Measurements from ENCODE around the gene AIP.

The AIP gene

DNA sequence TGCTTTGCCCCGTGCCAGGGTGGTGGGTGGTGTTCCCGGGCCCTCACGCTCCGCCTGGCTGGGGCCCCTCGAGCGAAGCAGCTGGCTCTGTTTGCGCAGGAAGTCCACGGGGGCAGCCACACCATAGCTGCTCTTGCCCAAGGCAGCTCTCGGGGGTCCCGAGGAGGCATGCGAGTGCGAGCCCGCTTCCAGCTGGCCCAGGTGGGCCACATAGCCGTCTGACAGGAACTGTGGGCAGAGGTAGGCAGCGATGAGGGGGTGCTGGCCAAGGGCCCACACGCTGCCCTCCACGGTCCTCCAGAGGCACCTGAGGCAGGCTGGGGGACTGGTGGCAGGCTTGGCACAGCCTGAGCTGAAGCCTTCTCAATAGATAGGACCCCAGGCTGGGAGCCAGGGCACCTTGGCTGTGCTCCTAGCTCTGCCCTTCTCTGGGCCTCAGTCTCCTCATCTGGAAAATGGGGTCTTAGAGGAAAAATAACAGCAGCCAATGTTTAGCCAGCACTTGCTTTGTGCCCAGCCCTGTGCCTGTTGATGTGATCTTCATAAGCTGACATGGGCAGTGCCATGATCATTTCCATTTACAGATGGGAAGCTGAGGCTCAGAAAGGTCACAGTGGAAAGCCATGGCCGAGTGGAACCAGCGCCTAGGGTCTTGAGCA lies 9.4 kb downstream of the AIP start:
- peaks cover 69% of the 10 kb centered on the region for H3K36me3 ChIP-seq (replicated peaks; ENCODE audit: low read depth, low read length)

DNA sequence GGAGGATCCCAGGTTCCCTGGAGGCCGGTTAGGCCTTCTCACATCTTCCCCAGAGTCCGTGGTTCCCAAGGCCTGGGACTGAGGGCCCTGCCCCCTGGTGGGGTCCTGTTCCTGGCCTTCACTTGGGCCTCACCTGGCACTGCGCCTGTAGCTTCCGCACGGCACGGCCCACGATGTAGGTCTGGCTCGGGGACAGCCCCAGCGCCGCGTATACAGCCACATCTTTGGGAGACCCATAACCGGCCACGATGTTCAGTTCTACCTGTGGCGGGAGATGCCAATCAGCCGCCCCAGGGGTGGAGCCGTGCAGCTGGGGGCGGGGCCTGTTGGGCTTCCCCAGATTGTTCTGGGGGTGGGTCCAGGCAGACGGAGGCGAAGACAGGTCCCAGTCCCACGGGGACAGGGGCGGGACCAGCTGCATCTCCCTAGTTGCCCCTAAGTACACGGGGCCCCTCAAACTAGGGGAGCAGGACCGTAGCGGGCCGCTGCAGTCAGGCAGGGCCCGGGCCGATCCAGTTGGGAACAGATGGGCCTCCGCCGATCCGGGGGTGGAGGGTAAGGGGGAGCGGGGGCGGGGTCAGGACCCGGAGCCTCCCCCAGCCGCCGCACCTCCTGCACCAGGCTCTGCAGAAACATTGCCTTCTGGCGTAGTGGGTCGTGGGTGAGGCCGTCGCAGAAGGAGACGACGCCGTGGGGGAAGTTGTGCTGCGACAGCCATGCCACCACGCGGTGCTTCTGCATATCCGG lies 10.1 kb downstream of the AIP start:
- Histone ChIP-seq H3K79me2 (ENCODE audit: low read length) (peaks cover 3% of the 10 kb centered on the region; the same call in 1 of the 2 replicates), H3K36me3 (replicated peaks; ENCODE audit: low read depth, low read length) (peaks cover 71% of the 10 kb centered on the region), H3K9me3 (ENCODE audit: insufficient read depth, low read length) (no peaks in the 10 kb centered on the region), H2AFZ (ENCODE audit: low read depth, low read length) (no peak overlapping the region), H3K4me2 (ENCODE audit: low read length) (no peak overlapping the region), H3K9ac (ENCODE audit: low read length) (no peak overlapping the region), H3K4me1 (ENCODE audit: low read length) (peaks cover 3% of the 10 kb centered on the region), H3K27me3 (ENCODE audit: low read depth, low read length) (no peaks in the 10 kb centered on the region), H3K27ac (ENCODE audit: low read length) (no peak overlapping the region), H3K4me3 (ENCODE audit: low read length) (no peak overlapping the region), H4K20me1 (ENCODE audit: insufficient read depth, low read length) (peaks cover 3% of the 10 kb centered on the region; the same call in 1 of the 2 replicates)
- TF ChIP-seq EZH2phosphoT487 (IDR thresholded peaks at IDR 0.05; ENCODE audit: low read depth) = no peak
- TF ChIP-seq, protein P1, sequence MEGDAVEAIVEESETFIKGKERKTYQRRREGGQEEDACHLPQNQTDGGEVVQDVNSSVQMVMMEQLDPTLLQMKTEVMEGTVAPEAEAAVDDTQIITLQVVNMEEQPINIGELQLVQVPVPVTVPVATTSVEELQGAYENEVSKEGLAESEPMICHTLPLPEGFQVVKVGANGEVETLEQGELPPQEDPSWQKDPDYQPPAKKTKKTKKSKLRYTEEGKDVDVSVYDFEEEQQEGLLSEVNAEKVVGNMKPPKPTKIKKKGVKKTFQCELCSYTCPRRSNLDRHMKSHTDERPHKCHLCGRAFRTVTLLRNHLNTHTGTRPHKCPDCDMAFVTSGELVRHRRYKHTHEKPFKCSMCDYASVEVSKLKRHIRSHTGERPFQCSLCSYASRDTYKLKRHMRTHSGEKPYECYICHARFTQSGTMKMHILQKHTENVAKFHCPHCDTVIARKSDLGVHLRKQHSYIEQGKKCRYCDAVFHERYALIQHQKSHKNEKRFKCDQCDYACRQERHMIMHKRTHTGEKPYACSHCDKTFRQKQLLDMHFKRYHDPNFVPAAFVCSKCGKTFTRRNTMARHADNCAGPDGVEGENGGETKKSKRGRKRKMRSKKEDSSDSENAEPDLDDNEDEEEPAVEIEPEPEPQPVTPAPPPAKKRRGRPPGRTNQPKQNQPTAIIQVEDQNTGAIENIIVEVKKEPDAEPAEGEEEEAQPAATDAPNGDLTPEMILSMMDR (IDR thresholded peaks at IDR 0.05; ENCODE audit: low read depth, low read length) = no peak

More for the DNA sequence above, 9.4 kb downstream of the AIP start:
- no peak overlapping the region for H3K27ac ChIP-seq (ENCODE audit: low read length)
- H3K9me3 ChIP-seq (ENCODE audit: insufficient read depth, low read length) = no peaks in the 10 kb centered on the region
- H3K79me2 ChIP-seq (ENCODE audit: low read length) = peaks cover 5% of the 10 kb centered on the region; the same call in 1 of the 2 replicates
- no peak overlapping the region for H3K9ac ChIP-seq (ENCODE audit: low read length)
- no peaks in the 10 kb centered on the region for H3K27me3 ChIP-seq (ENCODE audit: low read depth, low read length)
- peaks cover 4% of the 10 kb centered on the region; the same call in 1 of the 2 replicates for H4K20me1 ChIP-seq (ENCODE audit: insufficient read depth, low read length)
- TF ChIP-seq, protein P1 (IDR thresholded peaks at IDR 0.05; ENCODE audit: low read depth, low read length) = no peak
- TF ChIP-seq EZH2phosphoT487 (IDR thresholded peaks at IDR 0.05; ENCODE audit: low read depth) = no peak
- no peak overlapping the region for H3K4me2 ChIP-seq (ENCODE audit: low read length)
- H3K4me1 ChIP-seq (ENCODE audit: low read length) = peaks cover 9% of the 10 kb centered on the region
- H3K4me3 ChIP-seq (ENCODE audit: low read length) = no peak overlapping the region
- no peak overlapping the region for H2AFZ ChIP-seq (ENCODE audit: low read depth, low read length)

DNA sequence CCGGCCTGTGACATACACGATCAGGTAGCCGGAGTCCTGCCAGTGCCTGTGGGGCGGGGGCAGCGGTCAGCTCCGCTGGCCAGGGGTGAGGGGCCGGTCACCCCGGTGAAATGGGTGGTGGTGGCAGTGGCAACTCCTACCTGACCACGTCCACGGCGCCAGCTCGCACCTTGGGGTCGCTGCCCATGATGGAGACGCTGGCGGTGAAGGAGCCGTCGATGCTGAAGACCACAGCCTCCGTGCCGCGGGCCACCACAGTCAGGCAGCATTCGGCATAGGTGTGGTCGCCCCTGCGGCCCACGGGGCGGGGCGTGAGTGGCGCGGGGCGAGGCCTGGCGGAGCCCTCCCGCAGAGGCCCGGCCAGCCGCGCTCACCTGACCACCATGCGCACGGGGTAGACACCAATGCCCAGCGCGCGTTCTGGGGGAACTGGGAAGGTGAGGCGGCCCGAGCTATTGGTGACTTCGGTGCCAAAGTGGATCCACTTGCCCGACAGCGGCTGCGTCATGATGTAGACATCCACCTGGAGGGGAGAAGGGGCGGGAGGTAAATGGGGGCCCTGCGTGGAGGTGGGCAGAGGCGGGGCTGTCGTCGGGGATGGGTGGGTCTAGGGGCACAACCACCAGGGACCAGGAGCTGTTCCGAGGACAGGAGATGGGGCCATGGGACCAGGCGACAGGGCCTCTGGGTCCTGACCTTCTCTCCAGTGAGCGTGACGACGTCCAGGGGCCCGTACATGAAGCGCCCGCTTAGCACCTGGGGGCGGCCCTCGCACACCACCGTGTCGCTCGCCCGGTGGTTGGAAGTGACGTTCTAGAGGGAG lies 10.9 kb downstream of the AIP start:
- H3K36me3 ChIP-seq (replicated peaks; ENCODE audit: low read depth, low read length) = peaks cover 75% of the 10 kb centered on the region
- no peaks in the 10 kb centered on the region for H3K4me1 ChIP-seq (ENCODE audit: low read length)
- H3K79me2 ChIP-seq (ENCODE audit: low read length) = no peaks in the 10 kb centered on the region
- no peak overlapping the region for H3K9ac ChIP-seq (ENCODE audit: low read length)
- no peaks in the 10 kb centered on the region for H3K9me3 ChIP-seq (ENCODE audit: insufficient read depth, low read length)
- H3K27me3 ChIP-seq (ENCODE audit: low read depth, low read length) = no peaks in the 10 kb centered on the region
- H3K4me3 ChIP-seq (ENCODE audit: low read length) = no peak overlapping the region
- H3K4me2 ChIP-seq (ENCODE audit: low read length) = no peak overlapping the region
- H2AFZ ChIP-seq (ENCODE audit: low read depth, low read length) = no peak overlapping the region
- TF ChIP-seq EZH2phosphoT487 (IDR thresholded peaks at IDR 0.05; ENCODE audit: low read depth) = no peak
- TF ChIP-seq, protein P1 (IDR thresholded peaks at IDR 0.05; ENCODE audit: low read depth, low read length) = no peak
- H3K27ac ChIP-seq (ENCODE audit: low read length) = no peak overlapping the region
- no peaks in the 10 kb centered on the region for H4K20me1 ChIP-seq (ENCODE audit: insufficient read depth, low read length)
